Endothelial cell of umbilical vein (primary cell): Measurements from ENCODE around the gene UBAP1. TPM values are rescaled to one million over a fixed set of nuclear protein-coding genes. Genes with fewer than 3 reads are reported as not detected.

ENCODE experiments used
- BruUV-seq: library from RNA; stranded (reverse); fragments of 400-500 nt; replicated peaks from 2 replicates; lab custom pipeline; 2021; lab: Mats Ljungman, UMichigan
- CTCF ChIA-PET: fragments of 300-600, 350-600 bp; sonication (Branson Sonifier 250); formaldehyde crosslinking; loops from one replicate; lab custom pipeline; 2021; ENCODE audit warnings: antibody characterized with exemption, inconsistent platforms; lab: Charles Lee
- POLR2A ChIA-PET: fragments of 300-600, 350-600 bp; sonication (Branson Sonifier 250); formaldehyde crosslinking; loops from one replicate; lab custom pipeline; 2021; ENCODE audit warnings: antibody characterized with exemption, inconsistent platforms; lab: Charles Lee
- DNase-seq: peaks from one replicate; pipeline ENCODE4 v3.0.0-alpha.2; 2011; ENCODE audit warnings: low read depth, low spot score
- FAIRE-seq: peaks from 2 replicates; lab custom pipeline; 2011; peaks lifted over from hg19 to GRCh38; lab: Jason Lieb, UNC
- H2AFZ ChIP-seq: 2 replicates; pipeline ENCODE4 v1.6.0; 2012; ENCODE audit warnings: low read depth, low read length, control low read depth, inconsistent platforms
- H3K27ac ChIP-seq: 2 replicates; pipeline ENCODE4 v1.5.1; 2011; ENCODE audit warnings: low read depth, mild to moderate bottlenecking, control low read depth, low read length, moderate library complexity; ENCODE audit not compliant: insufficient read depth
- H3K27me3 ChIP-seq, 2 experiments: 2 replicates each; pipeline versions ENCODE4 v1.6.0 to v1.6.1; 2011; ENCODE audit warnings: low read length in 2 of 2, mixed read lengths in 1 of 2; ENCODE audit not compliant: control insufficient read depth in 2 of 2, insufficient read depth in 2 of 2
- H3K36me3 ChIP-seq, 2 experiments: 2 replicates in 1 of 2; 3 replicates in 1 of 2; pipeline ENCODE4 v1.5.1; 2011; ENCODE audit warnings: low read length in 2 of 2, mild to moderate bottlenecking in 1 of 2, moderate library complexity in 1 of 2; ENCODE audit not compliant: control insufficient read depth in 2 of 2, insufficient read depth in 2 of 2; ENCODE audit errors: extremely low read depth in 1 of 2
- H3K4me1 ChIP-seq: 3 replicates; pipeline ENCODE4 v1.5.1; 2011; ENCODE audit warnings: mild to moderate bottlenecking, low read length; ENCODE audit not compliant: control insufficient read depth, insufficient read depth; ENCODE audit errors: extremely low read depth
- H3K4me2 ChIP-seq: 2 replicates; pipeline ENCODE4 v1.6.1; 2011; ENCODE audit warnings: low read length, control low read depth, mixed read lengths; ENCODE audit not compliant: insufficient read depth
- H3K4me3 ChIP-seq, 3 experiments: fragments of 200-600 bp in 1 of 3; sonication (generic), shearing (Covaris generic) in 1 of 3; replicated peaks in 1 of 3; 2 replicates each; pipeline ENCODE4 v1.5.1; 2011 to 2016; ENCODE audit warnings: control low read depth in 3 of 3, low read length in 3 of 3, mild to moderate bottlenecking in 2 of 3, inconsistent platforms in 1 of 3, low read depth in 1 of 3, moderate library complexity in 1 of 3; ENCODE audit not compliant: insufficient read depth in 1 of 3
- H3K79me2 ChIP-seq: 2 replicates; pipeline ENCODE4 v1.6.0; 2012; ENCODE audit warnings: low read length, inconsistent platforms; ENCODE audit not compliant: control insufficient read depth, insufficient read depth
- H3K9ac ChIP-seq: replicated peaks from 2 replicates; pipeline ENCODE3; 2011; ENCODE audit warnings: low read length, control low read depth; ENCODE audit not compliant: insufficient read depth; ENCODE audit errors: extremely low read depth
- H3K9me1 ChIP-seq: replicated peaks from 3 replicates; pipeline ENCODE4 v1.6.0; 2011; ENCODE audit warnings: mild to moderate bottlenecking, low read length; ENCODE audit not compliant: control insufficient read depth, insufficient read depth; ENCODE audit errors: extremely low read depth
- H3K9me3 ChIP-seq: replicated peaks from 2 replicates; pipeline ENCODE4 v1.5.1; 2012; ENCODE audit warnings: low read length, inconsistent platforms; ENCODE audit not compliant: control insufficient read depth, insufficient read depth
- H4K20me1 ChIP-seq: replicated peaks from 2 replicates; pipeline ENCODE3; 2011; ENCODE audit warnings: mild to moderate bottlenecking, low read length; ENCODE audit not compliant: control insufficient read depth, insufficient read depth; ENCODE audit errors: extremely low read depth
- CTCF ChIP-seq, 2 donors: IDR thresholded peaks; 1 replicate in 1 of 2; 2 replicates in 1 of 2; pipeline ENCODE4 v1.5.1; 2011; ENCODE audit warnings: low read length in 2 of 2, mild to moderate bottlenecking in 2 of 2, moderate library complexity in 2 of 2, control low read depth in 1 of 2, inconsistent platforms in 1 of 2, low read depth in 1 of 2; ENCODE audit not compliant: insufficient read depth in 1 of 2; ENCODE audit errors: extremely low read depth in 1 of 2
- EZH2 ChIP-seq: IDR thresholded peaks from 2 replicates; pipeline ENCODE4 v1.6.1; 2012; ENCODE audit warnings: borderline replicate concordance, low read depth, mild to moderate bottlenecking, moderate library complexity, low read length, inconsistent platforms; ENCODE audit not compliant: severe bottlenecking
- FOS ChIP-seq: IDR thresholded peaks from 2 replicates; pipeline ENCODE4 v1.6.1; 2011; ENCODE audit warnings: mild to moderate bottlenecking, low read length, moderate library complexity, borderline replicate concordance; ENCODE audit not compliant: insufficient read depth
- GATA2 ChIP-seq: IDR thresholded peaks from 2 replicates; pipeline ENCODE4 v1.7.0; 2011; ENCODE audit warnings: low read depth, mild to moderate bottlenecking, moderate library complexity, mixed read lengths, low read length; ENCODE audit not compliant: insufficient read length, insufficient read depth
- JUN ChIP-seq: IDR thresholded peaks from 2 replicates; pipeline ENCODE4 v1.6.1; 2011; ENCODE audit warnings: borderline replicate concordance, low read depth; ENCODE audit not compliant: insufficient read length, insufficient read depth
- MAX ChIP-seq: IDR thresholded peaks from 2 replicates; pipeline ENCODE4 v1.6.1; 2011; ENCODE audit not compliant: insufficient read depth, insufficient read length
- MYC ChIP-seq: IDR thresholded peaks from one replicate; pipeline ENCODE4 v1.6.1; 2011; ENCODE audit warnings: mild to moderate bottlenecking, low read depth, low read length
- POLR2A ChIP-seq: IDR thresholded peaks from 2 replicates; pipeline ENCODE4 v1.6.1; 2012; ENCODE audit warnings: low read depth, mild to moderate bottlenecking, control low read depth, low read length
- POLR2AphosphoS5 ChIP-seq: IDR thresholded peaks from 2 replicates; pipeline ENCODE4 v1.6.1; 2012; ENCODE audit warnings: low read depth, mild to moderate bottlenecking, control low read depth, low read length, moderate library complexity; ENCODE audit not compliant: insufficient read depth
- dilution Hi-C: fragments of 300-500 bp; cut with MboI; formaldehyde crosslinking; loops from one replicate; pipeline ENCODE4 v1.15.0; 2019; ENCODE audit warnings: low sequenced_read_pairs; ENCODE audit not compliant: extremely low pct_ligation_motif_present
- intact Hi-C: fragments of 100-400 bp; cut with micrococcal nuclease; formaldehyde crosslinking; loops from one replicate; pipeline ENCODE4 v1.10.0; 2022
- polyA plus RNA-seq, 4 experiments: library from polyadenylated mRNA; depleted of rRNA in 3 of 4; stranded (reverse) in 3 of 4; unstranded in 1 of 4; fragments of >200 nt; gene quantifications; 2 replicates each; pipeline versions ENCODE4 v1.2.1 to v1.2.3, GENCODE V29; 2011 to 2012; ENCODE audit warnings: missing spikeins in 1 of 4
- total RNA-seq: library from RNA; stranded (reverse); gene quantifications from 2 replicates; pipeline ENCODE4 v1.2.3, GENCODE V29; 2021

UBAP1 gene
- total and polyA plus RNA-seq, 2 donors (not counting 3 experiments of a cell fraction or from before 2014, with no cell fraction given), result 38.8 TPM

- H3K4me1 ChIP-seq, result no peaks in the 10 kb centered on the region
- H3K27me3 ChIP-seq, result no peaks in the 10 kb centered on the region
- H3K9ac ChIP-seq, result no peak overlapping the region
- H4K20me1 ChIP-seq, result no peaks in the 10 kb centered on the region
- H3K4me2 ChIP-seq, result no peak overlapping the region
- dilution Hi-C loops, result no loop called here
- H3K79me2 ChIP-seq, result peaks cover 12% of the 10 kb centered on the region
- no peak overlapping the region for H3K4me3 ChIP-seq
- POLR2A ChIA-PET, result no interaction called here
- intact Hi-C loops, result no loop called here
- BruUV-seq, result no TSS peak
- H3K36me3 ChIP-seq, result peaks cover 8 to 16% of the 10 kb centered on the region in 2 experiments
- no peaks in the 10 kb centered on the region for H3K9me3 ChIP-seq
- H3K9me1 ChIP-seq, result no peaks in the 10 kb centered on the region
- no peak for DNase-seq
- H2AFZ ChIP-seq, result no peak overlapping the region
- FAIRE-seq, result no peak
- CTCF ChIA-PET, result no interaction called here
- no peak overlapping the region for H3K27ac ChIP-seq
- TF ChIP-seq POLR2A (no peak), EZH2 (no peak), POLR2AphosphoS5 (no peak), MYC (no peak), CTCF (IDR thresholded peaks at IDR 0.05; ENCODE audit: extremely low read depth in 1 of 2, insufficient read depth in 1 of 2, low read depth in 1 of 2, low read length in 2 of 2) (no peak), FOS (no peak), JUN (no peak), MAX (no peak), GATA2 (no peak)
Observed at GRCh38 chr9:34249274-34249673, 70.4 kb downstream of the UBAP1 start.
